B cell (primary cell): ENCODE measurements around the gene EEFSEC. TPM values are rescaled to one million over a fixed set of nuclear protein-coding genes. Genes with fewer than 3 reads are reported as not detected.

Source experiments
- ATAC-seq: fragments of 200-7000 bp; cut with Tn5 transposase; one replicate; pipeline ENCODE4 v1.10.0; 2021; ENCODE audit warnings: low read depth, mild to moderate bottlenecking, moderate number of reproducible peaks, moderate library complexity
- CTCF ChIA-PET: fragments of 350-600 bp; sonication (Branson Sonifier 250); formaldehyde crosslinking; loops from one replicate; lab custom pipeline; 2021; ENCODE audit warnings: antibody characterized with exemption, inconsistent platforms; lab: Charles Lee
- POLR2A ChIA-PET: fragments of 350-600 bp; sonication (Branson Sonifier 250); formaldehyde crosslinking; loops from one replicate; lab custom pipeline; 2021; ENCODE audit warnings: antibody characterized with exemption; lab: Charles Lee
- DNase-seq: peaks from one replicate; pipeline ENCODE4 v3.0.0; 2013
- H2AFZ ChIP-seq: 2 replicates; pipeline ENCODE4 v1.6.1; 2012; ENCODE audit warnings: mild to moderate bottlenecking, low read depth, low read length; ENCODE audit not compliant: insufficient read depth, poor library complexity, severe bottlenecking
- H3K27ac ChIP-seq, 2 donors: 1 replicate in 1 of 2; 2 replicates in 1 of 2; pipeline ENCODE4 v1.5.1; 2012 to 2013; ENCODE audit warnings: low read length in 2 of 2, mild to moderate bottlenecking in 2 of 2, moderate library complexity in 1 of 2
- H3K27me3 ChIP-seq, 4 experiments: fragments of 200-600 bp in 1 of 4; sonication (generic) in 1 of 4; replicated peaks in 1 of 4; 1 replicate in 2 of 4; 2 replicates in 2 of 4; pipeline versions ENCODE4 v1.6.1 to v1.7.0; 2013 to 2016; ENCODE audit warnings: low read length in 3 of 4, mild to moderate bottlenecking in 2 of 4, mixed read lengths in 1 of 4, moderate library complexity in 1 of 4; ENCODE audit not compliant: insufficient read depth in 4 of 4, control insufficient read depth in 3 of 4; ENCODE audit errors: control extremely low read depth in 1 of 4
- H3K36me3 ChIP-seq, 2 experiments: replicated peaks in 1 of 2; 1 replicate in 1 of 2; 2 replicates in 1 of 2; pipeline versions ENCODE4 v1.6.1 to v1.7.1; 2013; ENCODE audit warnings: low read length in 1 of 2; ENCODE audit not compliant: insufficient read depth in 2 of 2, control insufficient read depth in 1 of 2; ENCODE audit errors: control extremely low read depth in 1 of 2, extremely low read depth in 1 of 2
- H3K4me1 ChIP-seq, 2 donors: fragments of 200-600 bp in 1 of 2; sonication (generic) in 1 of 2; 1 replicate in 1 of 2; 2 replicates in 1 of 2; pipeline versions ENCODE4 v1.5.1 to v1.6.1; 2013 to 2017; ENCODE audit warnings: low read length in 2 of 2; ENCODE audit not compliant: control insufficient read depth in 2 of 2, insufficient read depth in 2 of 2
- H3K4me2 ChIP-seq: replicated peaks from 2 replicates; pipeline ENCODE3; 2012; ENCODE audit warnings: mild to moderate bottlenecking, low read depth, low read length; ENCODE audit not compliant: poor library complexity, severe bottlenecking
- H3K4me3 ChIP-seq, 5 experiments: fragments of 200-600 bp in 1 of 5; sonication (generic) in 1 of 5; 1 replicate in 3 of 5; 2 replicates in 2 of 5; pipeline versions ENCODE4 v1.5.1 to v1.7.0; 2011 to 2016; ENCODE audit warnings: low read length in 4 of 5, mild to moderate bottlenecking in 4 of 5, low read depth in 2 of 5, control low read depth in 1 of 5, moderate library complexity in 1 of 5; ENCODE audit not compliant: insufficient read depth in 1 of 5; ENCODE audit errors: control extremely low read depth in 1 of 5, extremely low read depth in 1 of 5
- H3K79me2 ChIP-seq: fragments of 200-600 bp; sonication (generic); one replicate; pipeline ENCODE4 v1.6.0; 2016; ENCODE audit warnings: low read length; ENCODE audit not compliant: control insufficient read depth, insufficient read depth
- H3K9ac ChIP-seq: fragments of 200-600 bp; sonication (generic); 2 replicates; pipeline ENCODE4 v1.6.1; 2017; ENCODE audit warnings: mild to moderate bottlenecking, low read length, moderate library complexity
- H3K9me3 ChIP-seq, 3 donors: one replicate each; pipeline versions ENCODE4 v1.6.1 to v1.7.1; 2013; ENCODE audit warnings: low read length in 2 of 3; ENCODE audit not compliant: control insufficient read depth in 2 of 3, insufficient read depth in 1 of 3; ENCODE audit errors: control extremely low read depth in 1 of 3
- H4K20me1 ChIP-seq: 2 replicates; pipeline ENCODE4 v1.6.0; 2012; ENCODE audit warnings: mild to moderate bottlenecking, low read length; ENCODE audit not compliant: insufficient read depth, control insufficient read depth, poor library complexity, severe bottlenecking
- H3K27ac Mint-ChIP-seq: one replicate; pipeline ENCODE4 v1.8.0; 2021; ENCODE audit warnings: mixed read lengths
- H3K27me3 Mint-ChIP-seq: one replicate; pipeline ENCODE4 v1.8.0; 2021; ENCODE audit warnings: mixed read lengths
- H3K4me1 Mint-ChIP-seq: one replicate; pipeline ENCODE4 v1.8.0; 2021; ENCODE audit warnings: mixed read lengths
- H3K4me3 Mint-ChIP-seq: one replicate; pipeline ENCODE4 v1.8.0; 2021; ENCODE audit warnings: mixed read lengths
- H3K9me3 Mint-ChIP-seq: one replicate; pipeline ENCODE4 v1.8.0; 2022; ENCODE audit warnings: mixed read lengths; ENCODE audit not compliant: insufficient read depth
- CTCF ChIP-seq: fragments of 200-600 bp; IDR thresholded peaks from one replicate; pipeline ENCODE4 v1.8.0; 2022; ENCODE audit warnings: antibody characterized with exemption, mild to moderate bottlenecking
- EZH2 ChIP-seq: IDR thresholded peaks from 2 replicates; pipeline ENCODE4 v1.6.1; 2012; ENCODE audit warnings: borderline replicate concordance, low read depth, mild to moderate bottlenecking, moderate library complexity, low read length; ENCODE audit not compliant: insufficient read depth, poor library complexity, severe bottlenecking
- WGBS: methylation state at CpG from one replicate; pipeline ENCODE4 v1.1.5; 2013; ENCODE audit warnings: missing lambda C conversion rate; ENCODE audit not compliant: insufficient coverage; 5-methylcytosine and 5-hydroxymethylcytosine counted together
- intact Hi-C: fragments of 100-400 bp; cut with micrococcal nuclease; formaldehyde crosslinking; loops from one replicate; pipeline ENCODE4 v1.10.0; 2022
- polyA plus RNA-seq: library from polyadenylated mRNA; depleted of rRNA; stranded (reverse); fragments of >200 nt; gene quantifications from 2 replicates; pipeline ENCODE4 v1.2.3, GENCODE V29; 2012
- total RNA-seq, 2 donors: library from RNA; stranded (reverse); fragments of 120-200 nt in 1 of 2; gene quantifications; 1 replicate in 1 of 2; 2 replicates in 1 of 2; pipeline versions ENCODE4 v1.2.3 to v1.2.4, GENCODE V29; 2013 to 2022

EEFSEC gene
- total and polyA plus RNA-seq, 2 donors (not counting 1 experiment from before 2014, with no cell fraction given) = 17.9 to 18.4 TPM

GRCh38 chr3:128425142-128425845 is 272.0 kb downstream of the EEFSEC start:
- H3K79me2 ChIP-seq = no peaks in the 10 kb centered on the region
- H3K27ac Mint-ChIP-seq = no peak overlapping the region
- 92% methylated on average over 15 of the region's 23 CpGs for WGBS
- no peaks in the 10 kb centered on the region for H3K4me1 Mint-ChIP-seq
- intact Hi-C loops = no loop called here
- ChIA-PET CTCF (interaction anchor here (0.6 to 3.7 kb wide), 10 partner anchors 22 to 330 kb away, joined by 3 to 29 read pairs (median 4); no protein-coding TSS in a partner anchor), POLR2A (no interaction called here)
- no peak overlapping the region for H3K9ac ChIP-seq
- no peak overlapping the region for H3K27ac ChIP-seq
- peaks cover 17% of the 10 kb centered on the region for H3K27me3 Mint-ChIP-seq
- H3K4me1 ChIP-seq = peaks cover 3 to 4% of the 10 kb centered on the region in 2 donors
- H2AFZ ChIP-seq = no peak overlapping the region
- peaks cover 0 to 21% (median 1%) of the 10 kb centered on the region in 4 experiments for H3K27me3 ChIP-seq
- TF ChIP-seq CTCF (no peak), EZH2 (no peak)
- ATAC-seq (no peak), DNase-seq (no peak)
- no peak overlapping the region for H3K4me3 Mint-ChIP-seq
- no peaks in the 10 kb centered on the region for H3K36me3 ChIP-seq
- peaks cover 0 to 3% (median 0%) of the 10 kb centered on the region in 3 donors for H3K9me3 ChIP-seq
- no peaks in the 10 kb centered on the region for H3K9me3 Mint-ChIP-seq
- H3K4me3 ChIP-seq = no peak overlapping the region
- H3K4me2 ChIP-seq = no peak overlapping the region
- no peaks in the 10 kb centered on the region for H4K20me1 ChIP-seq

GRCh38 chr3:128425846-128426127 is 272.5 kb downstream of the EEFSEC start:
- Histone ChIP-seq H3K4me2 (no peak overlapping the region), H3K4me1 (peaks cover 3 to 4% of the 10 kb centered on the region in 2 donors), H3K4me3 (no peak overlapping the region), H3K9me3 (peaks cover 0 to 3% (median 0%) of the 10 kb centered on the region in 3 donors), H3K27me3 (peaks cover 0 to 23% (median 1%) of the 10 kb centered on the region in 4 experiments), H3K36me3 (no peaks in the 10 kb centered on the region), H3K9ac (no peak overlapping the region), H3K27ac (no peak overlapping the region), H2AFZ (no peak overlapping the region), H4K20me1 (no peaks in the 10 kb centered on the region), H3K79me2 (no peaks in the 10 kb centered on the region)
- WGBS = 79% methylated on average over 8 of the region's 8 CpGs
- peaks cover 21% of the 10 kb centered on the region for H3K27me3 Mint-ChIP-seq
- no peaks in the 10 kb centered on the region for H3K9me3 Mint-ChIP-seq
- no peak overlapping the region for H3K4me3 Mint-ChIP-seq
- ATAC-seq (no peak), DNase-seq (no peak)
- no peaks in the 10 kb centered on the region for H3K4me1 Mint-ChIP-seq
- H3K27ac Mint-ChIP-seq = no peak overlapping the region
- POLR2A ChIA-PET = no interaction called here
- intact Hi-C loops = no loop called here
- CTCF ChIA-PET = interaction anchor here (0.6 to 3.7 kb wide), 10 partner anchors 11 to 943 kb away, joined by 3 to 29 read pairs (median 4); no protein-coding TSS in a partner anchor
- TF ChIP-seq CTCF = no peak
- TF ChIP-seq EZH2 = no peak
